HCT116 (cell line): ENCODE measurements around the gene CPEB1. TPM values are rescaled to one million over a fixed set of nuclear protein-coding genes. Genes with fewer than 3 reads are reported as not detected.

Experiments
- ATAC-seq: fragments of 200-7000 bp; cut with Tn5 transposase; 2 replicates; pipeline ENCODE4 v1.9.1; 2020; ENCODE audit warnings: mild to moderate bottlenecking, moderate library complexity
- BruUV-seq: library from RNA; stranded (reverse); fragments of 400-500 nt; replicated peaks from 2 replicates; lab custom pipeline; 2021; lab: Mats Ljungman, UMichigan
- CTCF ChIA-PET: fragments of 300-600 bp; sonication (Branson Sonifier 250); formaldehyde crosslinking; loops from one replicate; lab custom pipeline; 2021; ENCODE audit warnings: antibody characterized with exemption; lab: Charles Lee
- POLR2A ChIA-PET: fragments of 300-600, 350-600 bp; sonication (Branson Sonifier 250); formaldehyde crosslinking; loops from one replicate; lab custom pipeline; 2021; ENCODE audit warnings: antibody characterized with exemption; lab: Charles Lee
- RAD21 ChIA-PET, 2 experiments: fragments of 300-600 bp; sonication (Branson Sonifier 250); formaldehyde crosslinking; loops; one replicate each; lab custom pipeline; 2023; ENCODE audit warnings: low total read pairs in 2 of 2; ENCODE audit not compliant: uncharacterized antibody in 2 of 2, unreplicated experiment in 2 of 2, low non-redundant PET in 1 of 2; lab: Charles Lee
- DNase-seq: peaks from one replicate; pipeline ENCODE4 v3.0.0-alpha.2; 2010; ENCODE audit warnings: low read depth, low spot score
- H2AFZ ChIP-seq: fragments of 200-600 bp; shearing (Covaris generic), sonication (generic); 2 replicates; pipeline ENCODE4 v1.6.1; 2017; ENCODE audit warnings: low read depth, mixed run types, mixed read lengths, antibody characterized with exemption, low read length; ENCODE audit not compliant: poor library complexity, severe bottlenecking
- H3K27ac ChIP-seq: 2 replicates; pipeline ENCODE4 v1.5.1; 2012; ENCODE audit warnings: low read depth, low read length
- H3K27me3 ChIP-seq: fragments of 200-600 bp; sonication (generic); 2 replicates; pipeline ENCODE4 v1.6.1; 2016; ENCODE audit warnings: mixed run types, low read length, mixed read lengths; ENCODE audit not compliant: insufficient read depth
- H3K36me3 ChIP-seq, 2 experiments: fragments of 200-500 bp in 1 of 2; fragments of 200-600 bp in 1 of 2; sonication (Bioruptor generic) in 1 of 2; sonication (generic) in 1 of 2; 2 replicates each; pipeline versions ENCODE4 v1.5.1 to v1.6.1; 2014 to 2016; ENCODE audit warnings: low read length in 2 of 2, inconsistent platforms in 1 of 2, mixed read lengths in 1 of 2, mixed run types in 1 of 2; ENCODE audit not compliant: insufficient read depth in 2 of 2, control insufficient read depth in 1 of 2
- H3K4me1 ChIP-seq, 2 experiments: fragments of 200-600 bp in 1 of 2; sonication (generic) in 1 of 2; 2 replicates each; pipeline versions ENCODE4 v1.5.1 to v1.6.1; 2012 to 2017; ENCODE audit warnings: low read length in 2 of 2, inconsistent platforms in 1 of 2, mild to moderate bottlenecking in 1 of 2, mixed read lengths in 1 of 2, mixed run types in 1 of 2, moderate library complexity in 1 of 2; ENCODE audit not compliant: insufficient read depth in 2 of 2, control insufficient read depth in 1 of 2
- H3K4me2 ChIP-seq: fragments of 200-600 bp; sonication (generic); 2 replicates; pipeline ENCODE4 v1.6.1; 2017; ENCODE audit warnings: mixed run types, low read length, mixed read lengths
- H3K4me3 ChIP-seq, 2 experiments: fragments of 200-600 bp in 1 of 2; sonication (generic) in 1 of 2; replicated peaks in 1 of 2; 2 replicates each; pipeline ENCODE4 v1.5.1; 2011 to 2016; ENCODE audit warnings: low read length in 2 of 2, control low read depth in 1 of 2, low read depth in 1 of 2, mild to moderate bottlenecking in 1 of 2, mixed read lengths in 1 of 2, mixed run types in 1 of 2
- H3K79me2 ChIP-seq: fragments of 200-600 bp; sonication (generic); 2 replicates; pipeline ENCODE4 v1.6.1; 2017; ENCODE audit warnings: mild to moderate bottlenecking, mixed run types, low read length, moderate library complexity, mixed read lengths; ENCODE audit not compliant: insufficient read depth
- H3K9ac ChIP-seq: fragments of 200-600 bp; sonication (generic); 2 replicates; pipeline ENCODE4 v1.6.1; 2016; ENCODE audit warnings: low read length, mixed read lengths
- H3K9me2 ChIP-seq: fragments of 200-600 bp; sonication (generic), shearing (Covaris generic); 2 replicates; pipeline ENCODE4 v1.6.1; 2017; ENCODE audit warnings: mixed run types, mild to moderate bottlenecking, moderate library complexity; ENCODE audit not compliant: insufficient read depth
- H3K9me3 ChIP-seq, 2 experiments: fragments of 200-500 bp in 1 of 2; fragments of 200-600 bp in 1 of 2; sonication (Bioruptor generic) in 1 of 2; sonication (generic) in 1 of 2; 2 replicates each; pipeline ENCODE4 v1.6.1; 2014 to 2017; ENCODE audit warnings: low read length in 2 of 2, mixed read lengths in 2 of 2, inconsistent platforms in 1 of 2, low read depth in 1 of 2, mild to moderate bottlenecking in 1 of 2, mixed run types in 1 of 2, moderate library complexity in 1 of 2; ENCODE audit not compliant: control insufficient read depth in 1 of 2, insufficient read depth in 1 of 2
- H4K20me1 ChIP-seq: fragments of 200-600 bp; sonication (generic), shearing (Covaris generic); 2 replicates; pipeline ENCODE4 v1.6.1; 2017; ENCODE audit warnings: mixed run types, mild to moderate bottlenecking, moderate library complexity; ENCODE audit not compliant: insufficient read depth
- ATF3 ChIP-seq: IDR thresholded peaks from 2 replicates; pipeline ENCODE4 v1.6.1; 2012
- CBX3 ChIP-seq: IDR thresholded peaks from 2 replicates; pipeline ENCODE4 v1.6.1; 2012; ENCODE audit warnings: low read depth
- CEBPB ChIP-seq: IDR thresholded peaks from 2 replicates; pipeline ENCODE4 v1.6.1; 2012; ENCODE audit warnings: low read depth
- EGR1 ChIP-seq: IDR thresholded peaks from 2 replicates; pipeline ENCODE4 v1.6.1; 2012; ENCODE audit warnings: low read depth
- ELF1 ChIP-seq: IDR thresholded peaks from 2 replicates; pipeline ENCODE4 v1.6.1; 2012; ENCODE audit warnings: low read depth, borderline replicate concordance
- EZH2phosphoT487 ChIP-seq: fragments of 200-600 bp; IDR thresholded peaks from 2 replicates; pipeline ENCODE4 v1.6.1; 2018; ENCODE audit warnings: antibody characterized with exemption, borderline replicate concordance
- FOSL1 ChIP-seq: IDR thresholded peaks from 2 replicates; pipeline ENCODE4 v1.6.1; 2012; ENCODE audit warnings: low read depth
- POLR2A ChIP-seq: IDR thresholded peaks from 2 replicates; pipeline ENCODE4 v1.7.0; 2011; ENCODE audit warnings: borderline replicate concordance; ENCODE audit not compliant: insufficient read depth, insufficient read length; ENCODE audit errors: extremely low read depth
- POLR2AphosphoS5 ChIP-seq: IDR thresholded peaks from 2 replicates; pipeline ENCODE4 v1.6.1; 2011; ENCODE audit warnings: mild to moderate bottlenecking, low read depth, low read length, moderate library complexity
- RAD21 ChIP-seq: IDR thresholded peaks from 2 replicates; pipeline ENCODE4 v1.6.1; 2012; ENCODE audit warnings: low read depth, mild to moderate bottlenecking
- SP1 ChIP-seq: IDR thresholded peaks from 2 replicates; pipeline ENCODE4 v1.6.1; 2012; ENCODE audit warnings: low read depth
- YY1 ChIP-seq: IDR thresholded peaks from 2 replicates; pipeline ENCODE4 v1.6.1; 2011; ENCODE audit warnings: low read length, low read depth, moderate library complexity, mild to moderate bottlenecking; ENCODE audit not compliant: insufficient replicate concordance; ENCODE audit errors: extremely low read depth
- ZBTB33 ChIP-seq: IDR thresholded peaks from 2 replicates; pipeline ENCODE4 v1.6.1; 2011; ENCODE audit warnings: mild to moderate bottlenecking, low read length, moderate library complexity; ENCODE audit not compliant: insufficient replicate concordance; ENCODE audit errors: extremely low read depth
- ZFX ChIP-seq: fragments of 450-650 bp; IDR thresholded peaks from 2 replicates; pipeline ENCODE4 v1.6.1; 2017
- intact Hi-C: fragments of 100-400 bp; cut with micrococcal nuclease; formaldehyde crosslinking; loops from 2 replicates; pipeline ENCODE4 v1.10.0; 2022
- total RNA-seq: library from RNA; stranded (reverse); gene quantifications from one replicate; pipeline ENCODE4 v1.2.1, GENCODE V29; 2021; ENCODE audit not compliant: unreplicated experiment

The CPEB1 gene
- total RNA-seq, 1 experiment from 2014 or later, result not detected

GRCh38 chr15:82599862-82600261, 47.3 kb downstream of the CPEB1 start:
- TF ChIP-seq CEBPB (no peak), FOSL1 (no peak), EGR1 (no peak), POLR2A (no peak), YY1 (no peak), POLR2AphosphoS5 (no peak)
- TF ChIP-seq, all 23 proteins: peak for 0
- no TSS peak for BruUV-seq
- ChIA-PET RAD21 (no interaction called here), CTCF (no interaction called here), POLR2A (no interaction called here)
- Histone ChIP-seq H4K20me1 (no peaks in the 10 kb centered on the region), H3K27me3 (no peaks in the 10 kb centered on the region), H3K4me3 (no peak overlapping the region), H3K9ac (no peak overlapping the region), H3K4me2 (no peak overlapping the region), H2AFZ (no peak overlapping the region), H3K9me2 (no peaks in the 10 kb centered on the region), H3K27ac (no peak overlapping the region), H3K9me3 (no peaks in the 10 kb centered on the region), H3K4me1 (no peaks in the 10 kb centered on the region), H3K36me3 (no peaks in the 10 kb centered on the region), H3K79me2 (no peaks in the 10 kb centered on the region)
- intact Hi-C loops, result no loop called here
- ATAC-seq (no peak), DNase-seq (no peak)

GRCh38 chr15:82597815-82598214, 49.3 kb downstream of the CPEB1 start:
- intact Hi-C loops, result no loop called here
- TF ChIP-seq ATF3 (no peak), FOSL1 (no peak), YY1 (no peak), SP1 (no peak), ELF1 (no peak), CBX3 (no peak), RAD21 (no peak), ZBTB33 (no peak), CEBPB (no peak), POLR2AphosphoS5 (no peak), ZFX (no peak), EZH2phosphoT487 (no peak)
- Histone ChIP-seq H3K9me2 (no peaks in the 10 kb centered on the region), H4K20me1 (no peaks in the 10 kb centered on the region), H3K4me3 (no peak overlapping the region), H3K36me3 (no peaks in the 10 kb centered on the region), H3K9me3 (no peaks in the 10 kb centered on the region), H3K9ac (no peak overlapping the region), H3K27me3 (no peaks in the 10 kb centered on the region), H3K27ac (no peak overlapping the region), H3K4me2 (no peak overlapping the region), H2AFZ (no peak overlapping the region), H3K79me2 (no peaks in the 10 kb centered on the region), H3K4me1 (no peaks in the 10 kb centered on the region)
- ChIA-PET RAD21 (no interaction called here), POLR2A (no interaction called here), CTCF (no interaction called here)
- ATAC-seq, result no peak
- no peak for DNase-seq
- BruUV-seq, result no TSS peak
